T1000 (cell line): Measurements from ENCODE around the gene SFPQ.
"Not testable (repeated sequence)": the region's sequence is repeated elsewhere in the genome, so short reads cannot be mapped to it uniquely, and the experiment has no call there.

ENCODE experiments used
- DNase-seq: peaks from one replicate; lab custom pipeline; 2025; ENCODE audit warnings: mixed read lengths; lab: John Stamatoyannopoulos, UW

The SFPQ gene

GRCh38 chr1:35192853-35193664, at the start of gene SFPQ:
Gene SFPQ, minus strand, starts transcription at chr1:35193145. Its CDS starts 96 bp downstream, at chr1:35193049.
- DNase-seq, result peak; percentile 97

- DNase-seq, result not testable (repeated sequence)
Observed at GRCh38 chr1:35236772-35237171, 43.8 kb upstream of the SFPQ start.

GRCh38 chr1:35231287-35231686, 38.3 kb upstream of the SFPQ start:
- DNase-seq, result no peak

- no peak for DNase-seq
Observed at GRCh38 chr1:35229587-35230360, 36.8 kb upstream of the SFPQ start.

- DNase-seq, result no peak
Observed at GRCh38 chr1:35226546-35226945, 33.6 kb upstream of the SFPQ start.

- no peak for DNase-seq
Observed at GRCh38 chr1:35223084-35223630, 30.2 kb upstream of the SFPQ start.

- DNase-seq, result no peak
Observed at GRCh38 chr1:35222322-35223083, 29.6 kb upstream of the SFPQ start.

- no peak for DNase-seq
Observed at GRCh38 chr1:35220976-35221375, 28.0 kb upstream of the SFPQ start.

GRCh38 chr1:35215346-35215745, 22.4 kb upstream of the SFPQ start:
- no peak for DNase-seq

GRCh38 chr1:35211120-35211414, 18.1 kb upstream of the SFPQ start:
- DNase-seq, result no peak

- DNase-seq, result no peak
Observed at GRCh38 chr1:35210321-35211119, 17.6 kb upstream of the SFPQ start.

- DNase-seq, result no peak
Observed at GRCh38 chr1:35203295-35203694, 10.3 kb upstream of the SFPQ start.

- DNase-seq, result peak; percentile 46
Observed at GRCh38 chr1:35202048-35202719, 9.2 kb upstream of the SFPQ start.

- DNase-seq, result no peak
Observed at GRCh38 chr1:35201631-35202030, 8.7 kb upstream of the SFPQ start.

GRCh38 chr1:35192056-35192852, 691 bp downstream of the SFPQ start:
- peak; percentile 51 for DNase-seq

- no peak for DNase-seq
Observed at GRCh38 chr1:35191429-35192055, 1.4 kb downstream of the SFPQ start.

- no peak for DNase-seq
Observed at GRCh38 chr1:35190784-35191183, 2.2 kb downstream of the SFPQ start.

- DNase-seq, result no peak
Observed at GRCh38 chr1:35188578-35189392, 4.2 kb downstream of the SFPQ start.
